Measurements from ENCODE around the gene DACT3. TPM values are rescaled to one million over a fixed set of nuclear protein-coding genes. Genes with fewer than 3 reads are reported as not detected.
A peak's percentile ranks its signal among the peaks of the same experiment; 100 is the strongest.

DACT3 gene
- under 1 TPM; 0.50 to 0.71 (median 0.63) TPM for total RNA-seq

DNA sequence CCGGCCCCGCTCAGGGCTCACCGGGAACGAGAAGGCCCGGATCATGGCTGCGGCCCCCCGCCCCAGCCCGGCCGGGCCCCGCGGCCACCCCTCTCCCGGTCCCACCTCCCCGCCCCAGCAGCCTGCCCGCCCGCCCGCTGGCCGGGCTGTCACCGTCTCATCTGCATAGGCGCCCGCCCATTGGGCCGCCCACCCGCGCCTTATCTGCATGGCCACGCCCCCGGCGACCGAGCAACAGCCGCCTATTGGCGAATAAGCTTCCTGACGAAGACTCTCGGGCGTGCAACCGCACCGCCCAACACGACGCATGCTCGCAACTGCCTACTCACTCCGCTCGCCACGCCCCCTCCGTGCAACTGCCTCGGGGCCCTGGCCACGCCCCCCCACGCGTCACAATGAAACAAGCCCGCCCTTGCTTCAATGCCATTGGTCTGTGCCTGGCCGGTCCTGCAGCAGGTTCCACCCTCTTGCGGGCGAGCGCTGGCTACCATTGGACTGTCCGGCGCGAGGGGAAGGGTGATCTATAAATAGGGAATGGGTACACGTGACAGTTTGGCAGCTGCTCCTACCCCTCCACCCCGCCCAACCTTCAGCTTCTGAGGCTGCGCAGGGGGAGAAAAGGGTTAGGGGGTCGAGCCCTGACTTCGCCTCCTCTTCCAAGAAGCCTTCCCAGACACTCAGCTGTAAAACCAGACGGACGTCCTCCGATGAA, at the start of gene DACT3:
Gene DACT3 (minus strand): TSS at position 163 of the 712 bp plus-strand sequence. CDS start 118 bp downstream, at position 45.
- ATAC-seq, result peak; percentile 88 to 89

GRCh38 chr19:46710687-46711086, 49.7 kb upstream of the DACT3 start:
- Mint-ChIP-seq H3K4me1 (ENCODE audit: low read depth) (peaks cover 20% of the 10 kb centered on the region), H3K36me3 (ENCODE audit: insufficient read depth) (peaks cover 4% of the 10 kb centered on the region)
- DNase-seq, result no peak

More for the DNA sequence above, at the start of gene DACT3:
- H3K4me3 Mint-ChIP-seq, result peak within 1 kb of the TSS; percentile 71
- H3K27me3 Mint-ChIP-seq (ENCODE audit: low read depth), result peaks cover 20% of the 10 kb centered on the region
- peak; percentile 100 for DNase-seq
- no peaks in the 10 kb centered on the region for H3K36me3 Mint-ChIP-seq (ENCODE audit: insufficient read depth)
- no peaks in the 10 kb centered on the region for H3K9me3 Mint-ChIP-seq
- peaks cover 18% of the 10 kb centered on the region for H3K4me1 Mint-ChIP-seq (ENCODE audit: low read depth)

DNA sequence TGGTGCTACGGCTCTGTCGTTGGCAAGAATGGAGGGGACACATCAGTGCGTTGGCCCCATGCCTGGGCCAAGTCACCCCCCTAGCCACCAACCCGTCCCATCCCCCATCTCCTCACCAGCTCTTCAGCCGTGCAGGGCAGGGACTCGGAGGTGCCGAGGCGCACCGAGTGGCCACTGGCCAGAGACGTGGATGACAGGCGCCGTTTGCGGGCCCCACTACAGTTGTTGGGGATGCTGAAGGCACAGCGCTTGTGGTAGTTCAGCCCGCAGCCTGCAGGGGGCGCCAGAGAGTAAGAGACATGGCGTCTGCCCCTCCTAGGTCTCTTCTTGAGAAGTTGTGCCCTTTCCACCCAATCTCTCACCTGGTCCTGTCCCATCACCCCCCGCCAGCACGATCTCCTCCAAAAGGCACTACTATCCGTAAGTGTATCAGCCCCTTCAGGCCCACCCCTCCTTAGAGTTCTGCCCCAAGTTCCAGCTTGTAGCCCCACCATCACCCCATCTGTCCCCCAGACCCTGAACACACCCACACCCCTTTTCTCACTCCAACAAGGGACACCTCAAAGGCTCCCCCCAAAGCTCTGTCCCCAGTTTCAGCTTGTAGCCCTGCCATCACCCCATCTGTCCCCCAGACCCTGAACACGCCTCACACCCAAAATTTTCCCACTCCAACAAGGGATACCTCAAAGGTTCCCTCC, 43.5 kb upstream of the DACT3 start:
- H3K36me3 Mint-ChIP-seq (ENCODE audit: insufficient read depth), result peaks cover 9% of the 10 kb centered on the region
- H3K4me1 Mint-ChIP-seq (ENCODE audit: low read depth), result peaks cover 10% of the 10 kb centered on the region
- no peaks in the 10 kb centered on the region for H3K27me3 Mint-ChIP-seq (ENCODE audit: low read depth)
- peak; percentile 93 to 95 for ATAC-seq
- no peak overlapping the region for H3K4me3 Mint-ChIP-seq
- no peaks in the 10 kb centered on the region for H3K9me3 Mint-ChIP-seq
- DNase-seq, result peak; percentile 92

More at GRCh38 chr19:46710687-46711086, 49.7 kb upstream of the DACT3 start:
- ATAC-seq, result no peak
- Mint-ChIP-seq H3K27me3 (ENCODE audit: low read depth) (no peaks in the 10 kb centered on the region), H3K9me3 (no peaks in the 10 kb centered on the region), H3K4me3 (no peak overlapping the region)

- Mint-ChIP-seq H3K9me3 (no peaks in the 10 kb centered on the region), H3K4me1 (ENCODE audit: low read depth) (peaks cover 7% of the 10 kb centered on the region), H3K4me3 (no peak overlapping the region), H3K27me3 (ENCODE audit: low read depth) (no peaks in the 10 kb centered on the region), H3K36me3 (ENCODE audit: insufficient read depth) (peaks cover 28% of the 10 kb centered on the region)
- no peak for DNase-seq
- no peak for ATAC-seq
These were observed 39.7 kb upstream of the DACT3 start for GRCh38 chr19:46700704-46701103.

DNA sequence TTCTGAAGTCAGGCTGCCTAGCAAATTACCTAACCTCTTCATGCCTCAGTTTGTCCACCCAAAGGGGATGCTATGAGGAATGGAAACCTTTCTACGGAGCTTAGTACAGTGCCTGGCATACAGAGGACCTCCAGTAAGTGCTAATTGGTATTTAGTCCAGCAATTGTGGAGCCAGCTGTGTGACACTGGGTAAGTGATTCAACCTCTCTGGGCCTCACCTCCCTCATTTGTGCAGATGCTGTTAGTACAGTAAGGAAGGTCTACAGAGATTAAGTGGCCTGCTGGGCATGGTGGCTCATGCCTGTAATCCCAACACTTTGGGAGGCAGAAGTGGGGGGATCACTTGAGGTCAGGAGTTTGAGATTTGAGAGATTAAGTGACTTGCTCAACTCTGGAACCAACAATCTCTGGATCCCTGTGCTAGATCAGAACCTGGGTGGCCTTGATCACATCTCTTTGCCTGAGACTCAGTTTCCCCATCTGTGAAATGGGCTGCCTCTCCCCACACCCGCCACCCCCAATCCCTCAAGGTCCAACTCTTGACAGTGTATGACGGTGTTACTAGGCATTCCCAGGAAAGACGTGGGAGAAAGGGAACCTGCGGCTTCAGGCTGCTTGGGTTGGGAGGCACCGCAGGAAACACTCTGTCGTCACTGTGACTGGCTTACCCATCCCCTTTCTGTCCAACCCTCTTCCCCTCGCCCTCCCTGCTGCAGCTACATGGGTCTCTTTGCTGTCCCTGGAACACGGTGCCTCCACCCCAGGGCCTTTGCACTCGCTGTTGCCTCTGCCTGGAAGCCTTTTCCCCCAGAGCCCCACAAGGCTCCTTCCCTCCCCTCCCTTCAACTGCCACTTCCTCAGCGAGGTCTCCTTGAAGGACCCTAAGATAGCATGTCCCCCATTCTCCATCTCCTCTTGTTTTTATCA, 37.7 kb upstream of the DACT3 start:
- H3K36me3 Mint-ChIP-seq (ENCODE audit: insufficient read depth), result peaks cover 34% of the 10 kb centered on the region
- no peak for ATAC-seq
- no peaks in the 10 kb centered on the region for H3K27me3 Mint-ChIP-seq (ENCODE audit: low read depth)
- no peak for DNase-seq
- no peak overlapping the region for H3K4me3 Mint-ChIP-seq
- no peaks in the 10 kb centered on the region for H3K9me3 Mint-ChIP-seq
- no peaks in the 10 kb centered on the region for H3K4me1 Mint-ChIP-seq (ENCODE audit: low read depth)

GRCh38 chr19:46697204-46697960, 36.4 kb upstream of the DACT3 start:
- H3K4me1 Mint-ChIP-seq (ENCODE audit: low read depth), result no peaks in the 10 kb centered on the region
- ATAC-seq (peak; percentile 27 to 41), DNase-seq (no peak)
- no peaks in the 10 kb centered on the region for H3K9me3 Mint-ChIP-seq
- no peaks in the 10 kb centered on the region for H3K27me3 Mint-ChIP-seq (ENCODE audit: low read depth)
- H3K36me3 Mint-ChIP-seq (ENCODE audit: insufficient read depth), result peaks cover 40% of the 10 kb centered on the region
- H3K4me3 Mint-ChIP-seq, result no peak overlapping the region

DNA sequence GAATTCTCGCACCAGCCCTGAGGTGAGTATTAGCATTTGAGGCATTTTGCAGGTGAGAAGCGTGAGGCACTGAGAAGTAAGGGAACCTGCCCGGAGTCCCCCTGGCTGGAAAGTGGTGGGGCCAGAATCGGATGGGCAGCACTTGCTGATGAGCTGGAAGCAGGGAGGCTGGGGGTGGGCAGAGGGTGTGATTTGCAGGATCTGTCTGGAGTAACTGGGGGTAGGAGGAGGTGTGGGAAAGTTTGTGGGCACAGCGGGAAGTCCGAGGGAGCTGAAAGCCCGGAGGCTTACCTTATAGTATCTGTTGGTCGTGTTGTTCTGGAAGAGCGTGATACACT, 35.9 kb upstream of the DACT3 start:
- H3K4me3 Mint-ChIP-seq, result no peak overlapping the region
- no peaks in the 10 kb centered on the region for H3K4me1 Mint-ChIP-seq (ENCODE audit: low read depth)
- peaks cover 45% of the 10 kb centered on the region for H3K36me3 Mint-ChIP-seq (ENCODE audit: insufficient read depth)
- H3K9me3 Mint-ChIP-seq, result no peaks in the 10 kb centered on the region
- H3K27me3 Mint-ChIP-seq (ENCODE audit: low read depth), result no peaks in the 10 kb centered on the region
- DNase-seq (no peak), ATAC-seq (no peak)

DNA sequence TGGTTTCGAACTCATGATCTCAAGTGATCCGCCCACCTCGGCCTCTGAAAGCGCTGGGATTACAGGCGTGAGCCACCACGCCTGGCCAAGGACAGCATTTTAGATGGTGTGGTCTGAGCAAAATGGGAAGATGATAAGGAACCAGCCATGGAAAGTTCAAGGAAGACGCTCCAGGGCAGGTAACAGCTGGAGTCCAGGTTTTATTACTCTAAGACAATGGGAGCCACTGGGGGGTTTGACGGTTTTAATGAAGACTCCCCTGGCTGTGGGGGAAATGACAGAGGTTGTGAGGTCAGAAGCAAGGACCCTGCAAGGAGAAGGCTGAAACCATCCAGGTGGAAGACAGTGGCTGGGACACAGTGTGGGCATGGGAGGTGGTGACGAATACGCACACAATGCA, 35.1 kb upstream of the DACT3 start:
- no peak for ATAC-seq
- DNase-seq, result no peak
- Mint-ChIP-seq H3K4me1 (ENCODE audit: low read depth) (no peaks in the 10 kb centered on the region), H3K27me3 (ENCODE audit: low read depth) (no peaks in the 10 kb centered on the region), H3K4me3 (no peak overlapping the region), H3K36me3 (ENCODE audit: insufficient read depth) (peaks cover 48% of the 10 kb centered on the region), H3K9me3 (no peaks in the 10 kb centered on the region)

DNA sequence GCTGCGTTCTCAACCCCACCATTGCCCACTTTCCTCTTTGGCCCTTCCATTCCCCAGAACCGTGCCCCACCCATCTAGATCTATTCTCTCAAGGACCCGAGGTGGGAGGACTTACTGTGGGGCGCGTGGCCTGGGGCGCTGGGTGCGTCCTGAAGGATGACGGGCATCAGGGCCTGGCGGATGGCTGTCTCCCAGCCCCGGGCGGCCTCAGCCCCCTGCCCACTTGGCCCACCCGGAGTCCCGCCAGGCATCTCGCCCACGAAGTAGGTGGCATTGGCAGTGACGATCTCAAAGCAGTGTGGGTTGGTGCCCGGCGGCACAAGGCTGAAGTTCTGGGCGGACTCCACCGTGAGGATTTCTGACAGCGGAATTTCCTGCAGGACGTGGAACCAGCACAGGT, 32.8 kb upstream of the DACT3 start:
- ATAC-seq (no peak), DNase-seq (no peak)
- Mint-ChIP-seq H3K4me3 (no peak overlapping the region), H3K9me3 (no peaks in the 10 kb centered on the region), H3K27me3 (ENCODE audit: low read depth) (no peaks in the 10 kb centered on the region), H3K4me1 (ENCODE audit: low read depth) (no peaks in the 10 kb centered on the region), H3K36me3 (ENCODE audit: insufficient read depth) (peaks cover 54% of the 10 kb centered on the region)

- no peak for DNase-seq
- peaks cover 48% of the 10 kb centered on the region for H3K36me3 Mint-ChIP-seq (ENCODE audit: insufficient read depth)
- no peaks in the 10 kb centered on the region for H3K27me3 Mint-ChIP-seq (ENCODE audit: low read depth)
- H3K4me1 Mint-ChIP-seq (ENCODE audit: low read depth), result no peaks in the 10 kb centered on the region
- H3K4me3 Mint-ChIP-seq, result no peak overlapping the region
- no peaks in the 10 kb centered on the region for H3K9me3 Mint-ChIP-seq
- ATAC-seq, result no peak
These were observed 32.1 kb upstream of the DACT3 start for GRCh38 chr19:46692918-46693722.

DNA sequence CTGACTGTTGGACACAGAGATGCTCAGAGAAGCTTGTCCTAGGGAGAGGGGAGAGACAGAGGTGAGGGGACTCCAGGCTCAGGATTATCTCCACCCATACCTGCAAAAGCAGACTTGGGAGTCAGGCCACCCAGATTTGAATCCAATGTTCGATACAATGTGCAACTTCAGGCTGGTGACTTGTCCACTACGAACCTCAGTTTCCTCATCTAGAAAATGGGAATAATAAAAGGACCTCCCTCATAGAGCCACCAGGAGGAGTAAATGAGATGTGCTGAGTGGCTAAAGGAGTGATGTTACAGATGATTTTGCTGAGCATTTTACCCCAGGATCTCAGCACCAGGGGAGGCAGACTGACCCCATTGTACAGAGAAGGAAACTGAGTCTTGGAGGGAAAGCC, 31.0 kb upstream of the DACT3 start:
- DNase-seq (no peak), ATAC-seq (no peak)
- Mint-ChIP-seq H3K4me1 (ENCODE audit: low read depth) (no peaks in the 10 kb centered on the region), H3K9me3 (no peaks in the 10 kb centered on the region), H3K4me3 (no peak overlapping the region), H3K27me3 (ENCODE audit: low read depth) (no peaks in the 10 kb centered on the region), H3K36me3 (ENCODE audit: insufficient read depth) (peaks cover 50% of the 10 kb centered on the region)

GRCh38 chr19:46691104-46691503, 30.1 kb upstream of the DACT3 start:
- H3K9me3 Mint-ChIP-seq, result no peaks in the 10 kb centered on the region
- H3K27me3 Mint-ChIP-seq (ENCODE audit: low read depth), result no peaks in the 10 kb centered on the region
- ATAC-seq (no peak), DNase-seq (no peak)
- no peaks in the 10 kb centered on the region for H3K4me1 Mint-ChIP-seq (ENCODE audit: low read depth)
- H3K4me3 Mint-ChIP-seq, result no peak overlapping the region
- peaks cover 48% of the 10 kb centered on the region for H3K36me3 Mint-ChIP-seq (ENCODE audit: insufficient read depth)

GRCh38 chr19:46689358-46689757, 28.4 kb upstream of the DACT3 start:
- Mint-ChIP-seq H3K9me3 (no peaks in the 10 kb centered on the region), H3K4me3 (no peak overlapping the region), H3K4me1 (ENCODE audit: low read depth) (no peaks in the 10 kb centered on the region), H3K36me3 (ENCODE audit: insufficient read depth) (peaks cover 43% of the 10 kb centered on the region), H3K27me3 (ENCODE audit: low read depth) (no peaks in the 10 kb centered on the region)
- DNase-seq (no peak), ATAC-seq (no peak)

Data from activated T-cell treated with anti-CD3 and anti-CD28 coated beads, Interleukin-2, amount 50 U/mL, for 4 hours (primary cell).